OCI-LY1 (cell line): ENCODE results near the gene PRMT7.

Experiments used
- CTCF ChIP-seq: fragments of 200-600 bp; sonication (generic), shearing (Covaris generic); IDR thresholded peaks from 2 replicates; pipeline ENCODE4 v1.5.1; 2017; ENCODE audit warnings: mild to moderate bottlenecking, antibody characterized with exemption, low read length, moderate library complexity, mixed read lengths
- EZH2 ChIP-seq: fragments of 200-600 bp; sonication (generic), shearing (Covaris generic); IDR thresholded peaks from 2 replicates; pipeline ENCODE4 v1.8.0; 2017; ENCODE audit warnings: borderline replicate concordance, mixed run types, mild to moderate bottlenecking, antibody characterized with exemption, low read length, moderate library complexity, mixed read lengths

- TF ChIP-seq EZH2 (no peak), CTCF (no peak)
Measured at GRCh38 chr16:68285683-68286082, 25.1 kb upstream of the PRMT7 start.
